PC-9 (cell line): ENCODE results near the gene PLXND1. TPM values are rescaled to one million over a fixed set of nuclear protein-coding genes. Genes with fewer than 3 reads are reported as not detected.
A peak's percentile ranks its signal among the peaks of the same experiment; 100 is the strongest.

Experiments
- BruUV-seq: library from RNA; stranded (reverse); fragments of 400-500 nt; replicated peaks from 2 replicates; lab custom pipeline; 2021; lab: Mats Ljungman, UMichigan
- CTCF ChIA-PET: fragments of 300-600 bp; sonication (Branson Sonifier 250); formaldehyde crosslinking; loops from one replicate; lab custom pipeline; 2022; ENCODE audit warnings: antibody characterized with exemption; lab: Charles Lee
- POLR2A ChIA-PET: fragments of 300-600 bp; sonication (Branson Sonifier 250); formaldehyde crosslinking; loops from one replicate; lab custom pipeline; 2022; ENCODE audit warnings: antibody characterized with exemption; ENCODE audit not compliant: unreplicated experiment; lab: Charles Lee
- DNase-seq, 2 experiments: peaks; one replicate each; pipeline versions ENCODE4 v3.0.0 to v3.0.0-alpha.2; 2015 to 2022; ENCODE audit warnings: mixed read lengths in 1 of 2
- H2AFZ ChIP-seq: fragments of 200-600 bp; sonication (generic); 2 replicates; pipeline ENCODE4 v1.8.1; 2017; ENCODE audit warnings: antibody characterized with exemption
- H3F3A ChIP-seq: fragments of 200-600 bp; sonication (generic); 2 replicates; pipeline ENCODE4 v1.8.1; 2017; ENCODE audit warnings: antibody characterized with exemption, mild to moderate bottlenecking, low read depth; ENCODE audit not compliant: insufficient read depth
- H3K27ac ChIP-seq: fragments of 200-600 bp; sonication (generic); 2 replicates; pipeline ENCODE4 v1.6.1; 2016; ENCODE audit warnings: mixed run types
- H3K27me3 ChIP-seq: fragments of 200-600 bp; sonication (generic); 2 replicates; pipeline ENCODE4 v1.6.1; 2016; ENCODE audit warnings: low read depth, mixed run types; ENCODE audit not compliant: insufficient read depth
- H3K36me3 ChIP-seq: fragments of 200-600 bp; sonication (generic); 2 replicates; pipeline ENCODE4 v1.6.1; 2016; ENCODE audit warnings: low read depth, mixed run types
- H3K4me1 ChIP-seq: fragments of 200-600 bp; sonication (generic); replicated peaks from 2 replicates; pipeline ENCODE4 v1.6.1; 2016; ENCODE audit warnings: mixed run types; ENCODE audit not compliant: insufficient read depth
- H3K4me2 ChIP-seq: fragments of 200-600 bp; sonication (generic); 2 replicates; pipeline ENCODE4 v1.6.1; 2017; ENCODE audit warnings: mixed run types
- H3K4me3 ChIP-seq: fragments of 200-600 bp; sonication (generic); 2 replicates; pipeline ENCODE4 v1.6.1; 2016; ENCODE audit warnings: mixed run types
- H3K79me2 ChIP-seq: fragments of 200-600 bp; sonication (generic); 2 replicates; pipeline ENCODE4 v1.6.1; 2017; ENCODE audit warnings: low read depth, mixed run types
- H3K9me2 ChIP-seq: fragments of 200-600 bp; sonication (generic); 2 replicates; pipeline ENCODE4 v1.8.1; 2017; ENCODE audit warnings: mild to moderate bottlenecking; ENCODE audit not compliant: insufficient read depth
- H3K9me3 ChIP-seq: fragments of 200-600 bp; sonication (generic); 2 replicates; pipeline ENCODE4 v1.8.1; 2016; ENCODE audit warnings: low read depth; ENCODE audit not compliant: insufficient read depth
- H4K20me1 ChIP-seq: fragments of 200-600 bp; sonication (generic); 2 replicates; pipeline ENCODE4 v1.8.1; 2017; ENCODE audit not compliant: insufficient read depth
- CTCF ChIP-seq: fragments of 200-600 bp; sonication (generic); conservative IDR thresholded peaks from 2 replicates; pipeline ENCODE4 v1.6.1; 2017; ENCODE audit warnings: mixed run types, antibody characterized with exemption, mild to moderate bottlenecking, moderate library complexity
- EZH2 ChIP-seq: fragments of 200-600 bp; sonication (generic); IDR thresholded peaks from 2 replicates; pipeline ENCODE4 v1.8.0; 2017; ENCODE audit warnings: antibody characterized with exemption, low read depth
- intact Hi-C: fragments of 100-400 bp; cut with micrococcal nuclease; formaldehyde crosslinking; loops from one replicate; pipeline ENCODE4 v1.10.0; 2022; ENCODE audit not compliant: unreplicated experiment
- total RNA-seq: library from RNA; stranded (reverse); gene quantifications from 2 replicates; pipeline ENCODE4 v1.2.3, GENCODE V29; 2021

The PLXND1 gene
- total RNA-seq, 1 experiment from 2014 or later, result 44.4 TPM

GRCh38 chr3:129586746-129587430 is 19.6 kb downstream of the PLXND1 start:
- Histone ChIP-seq H3K4me3 (no peak overlapping the region), H3K27me3 (no peaks in the 10 kb centered on the region), H3K9me3 (no peaks in the 10 kb centered on the region), H3F3A (peaks cover 7% of the 10 kb centered on the region; the same call in 1 of the 2 replicates), H3K27ac (peak overlapping the region; percentile 50; the same call in 1 of the 2 replicates), H3K4me2 (no peak overlapping the region), H2AFZ (no peak overlapping the region), H3K79me2 (no peaks in the 10 kb centered on the region), H3K4me1 (peaks cover 12% of the 10 kb centered on the region), H3K9me2 (no peaks in the 10 kb centered on the region), H4K20me1 (no peaks in the 10 kb centered on the region), H3K36me3 (no peaks in the 10 kb centered on the region)
- no peak for TF ChIP-seq CTCF
- TF ChIP-seq EZH2, result no peak
- POLR2A ChIA-PET, result no interaction called here
- intact Hi-C loops, result no loop called here
- CTCF ChIA-PET, result no interaction called here
- no TSS peak for BruUV-seq
- DNase-seq, result no peak

DNA sequence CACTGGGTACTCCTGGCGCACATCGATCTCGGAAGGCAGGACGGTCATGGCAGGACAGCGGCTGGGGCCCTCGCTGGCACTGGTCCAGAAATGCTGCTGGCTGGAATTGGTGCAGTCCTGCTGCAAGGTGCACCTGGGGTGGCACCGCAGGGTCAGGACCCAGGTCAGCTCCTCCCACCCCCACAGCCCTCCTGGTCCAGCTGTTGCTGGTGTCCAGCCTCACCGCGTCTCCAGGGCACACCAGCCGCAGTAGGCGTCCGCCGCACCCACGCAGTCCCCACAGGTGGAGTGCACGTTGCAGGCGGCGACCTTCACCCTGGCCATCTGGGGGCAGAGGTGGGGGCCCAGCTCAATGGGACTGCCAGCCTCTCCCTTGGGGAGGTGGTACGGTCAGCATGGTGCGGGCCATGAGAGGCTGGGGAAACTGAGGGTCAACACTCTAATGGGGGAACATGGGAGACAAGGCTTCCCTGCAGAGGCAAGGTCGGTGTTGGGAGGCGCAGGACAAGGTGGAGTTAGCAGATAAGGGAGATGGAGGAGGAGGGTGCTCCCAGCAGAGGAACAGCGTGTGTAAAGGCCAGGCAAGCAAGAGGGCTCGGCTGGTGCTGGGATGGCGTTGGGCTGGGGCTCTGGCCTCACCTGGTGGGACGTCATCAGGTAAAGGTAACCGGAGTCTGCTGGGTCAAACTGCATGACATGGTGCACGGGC is 20.4 kb downstream of the PLXND1 start:
- Histone ChIP-seq H3K4me2 (no peak overlapping the region), H3K27ac (no peak overlapping the region), H3K27me3 (no peaks in the 10 kb centered on the region), H3K4me3 (no peak overlapping the region), H4K20me1 (no peaks in the 10 kb centered on the region), H3K4me1 (peaks cover 12% of the 10 kb centered on the region), H2AFZ (no peak overlapping the region), H3K9me2 (no peaks in the 10 kb centered on the region), H3K79me2 (no peaks in the 10 kb centered on the region), H3K36me3 (no peaks in the 10 kb centered on the region), H3K9me3 (no peaks in the 10 kb centered on the region), H3F3A (peaks cover 7% of the 10 kb centered on the region; the same call in 1 of the 2 replicates)
- no peak for TF ChIP-seq CTCF
- TF ChIP-seq EZH2, result no peak
- no peak for DNase-seq
- POLR2A ChIA-PET, result no interaction called here
- intact Hi-C loops, result no loop called here
- CTCF ChIA-PET, result no interaction called here
- BruUV-seq, result no TSS peak

- no peak for TF ChIP-seq CTCF
- TF ChIP-seq EZH2, result no peak
- POLR2A ChIA-PET, result no interaction called here
- no peak for DNase-seq
- no peaks in the 10 kb centered on the region for H4K20me1 ChIP-seq
- no TSS peak for BruUV-seq
- peaks cover 7% of the 10 kb centered on the region; the same call in 1 of the 2 replicates for H3F3A ChIP-seq
- no peaks in the 10 kb centered on the region for H3K9me3 ChIP-seq
- no peak overlapping the region for H3K4me2 ChIP-seq
- CTCF ChIA-PET, result no interaction called here
- no peaks in the 10 kb centered on the region for H3K9me2 ChIP-seq
- no peak overlapping the region for H3K4me3 ChIP-seq
- no peaks in the 10 kb centered on the region for H3K79me2 ChIP-seq
- no peaks in the 10 kb centered on the region for H3K36me3 ChIP-seq
- intact Hi-C loops, result no loop called here
- peaks cover 12% of the 10 kb centered on the region for H3K4me1 ChIP-seq
- H3K27me3 ChIP-seq, result no peaks in the 10 kb centered on the region
- no peak overlapping the region for H3K27ac ChIP-seq
- no peak overlapping the region for H2AFZ ChIP-seq
Observed at GRCh38 chr3:129584631-129585030, 21.8 kb downstream of the PLXND1 start.
